ENCODE measurements around the gene NOL11.

NOL11 gene

GRCh38 chr17:67737145-67737544 lies 19.4 kb downstream of the NOL11 start:
- peaks cover 92 to 93% of the 10 kb centered on the region in 2 experiments for H3K36me3 ChIP-seq (ENCODE audit: control insufficient read depth in 2 of 2, insufficient read depth in 1 of 2, low read length in 2 of 2)
- ChIA-PET CTCF (interaction anchor here (0.6 kb wide), 1 partner anchor 579 kb away, joined by 4 read pairs; no protein-coding TSS in a partner anchor), POLR2A (no interaction called here)
- no peaks in the 10 kb centered on the region for H3K9me3 ChIP-seq (ENCODE audit: control insufficient read depth, insufficient read depth, low read depth, low read length)
- no peak overlapping the region for H3K4me3 ChIP-seq (ENCODE audit: low read depth, low read length)
- no peak overlapping the region for H3K27ac ChIP-seq (ENCODE audit: extremely low read depth, low read depth, low read length)
- H3K4me1 ChIP-seq (ENCODE audit: control insufficient read depth, insufficient read depth, low read length): no peaks in the 10 kb centered on the region
- TF ChIP-seq HOXA7 (CRISPR knock-in tag; IDR thresholded peaks at IDR 0.05; ENCODE audit: borderline replicate concordance) (no peak), IKZF3 (tag by site-specific recombination; IDR thresholded peaks at IDR 0.05) (no peak), ZNF366 (tag by site-specific recombination; conservative IDR thresholded peaks at IDR 0.05) (no peak), SP7 (tag by site-specific recombination; IDR thresholded peaks at IDR 0.05) (no peak), PBX3 (CRISPR knock-in tag; IDR thresholded peaks at IDR 0.05) (no peak), MEIS1 (CRISPR knock-in tag; IDR thresholded peaks at IDR 0.05; ENCODE audit: borderline replicate concordance) (no peak), ZNF140 (tag by site-specific recombination; IDR thresholded peaks at IDR 0.05) (no peak), ZNF266 (tag by site-specific recombination; IDR thresholded peaks at IDR 0.05; ENCODE audit: low read depth) (no peak), ZNF610 (tag by site-specific recombination; IDR thresholded peaks at IDR 0.05; ENCODE audit: borderline replicate concordance) (no peak), ZNF391 (tag by site-specific recombination; IDR thresholded peaks at IDR 0.05; ENCODE audit: borderline replicate concordance, low read depth) (no peak)

- CTCF ChIA-PET: no interaction called here
- no peak overlapping the region for H3K4me3 ChIP-seq (ENCODE audit: low read depth, low read length)
- H3K27ac ChIP-seq (ENCODE audit: extremely low read depth, low read depth, low read length): no peak overlapping the region
- POLR2A ChIA-PET: no interaction called here
- peaks cover 88 to 90% of the 10 kb centered on the region in 2 experiments for H3K36me3 ChIP-seq (ENCODE audit: control insufficient read depth in 2 of 2, insufficient read depth in 1 of 2, low read length in 2 of 2)
- no peaks in the 10 kb centered on the region for H3K9me3 ChIP-seq (ENCODE audit: control insufficient read depth, insufficient read depth, low read depth, low read length)
- H3K4me1 ChIP-seq (ENCODE audit: control insufficient read depth, insufficient read depth, low read length): peaks cover 1% of the 10 kb centered on the region; the same call in 1 of the 2 replicates
- TF ChIP-seq SCRT2 (tag by site-specific recombination; IDR thresholded peaks at IDR 0.05) (peak; percentile 72; the same call in 1 of the 2 replicates), ZSCAN23 (tag by site-specific recombination; IDR thresholded peaks at IDR 0.05) (no peak), SCRT1 (tag by site-specific recombination; IDR thresholded peaks at IDR 0.05; ENCODE audit: borderline replicate concordance) (peak; percentile 60)
These were observed 24.3 kb downstream of the NOL11 start for GRCh38 chr17:67742025-67742424.

- H3K36me3 ChIP-seq (ENCODE audit: control insufficient read depth in 2 of 2, insufficient read depth in 1 of 2, low read length in 2 of 2): peaks cover 72 to 85% of the 10 kb centered on the region in 2 experiments
- no peak overlapping the region for H3K4me3 ChIP-seq (ENCODE audit: low read depth, low read length)
- H3K27ac ChIP-seq (ENCODE audit: extremely low read depth, low read depth, low read length): no peak overlapping the region
- ChIA-PET POLR2A (no interaction called here), CTCF (interaction anchor here (0.7 to 1.7 kb wide), 3 partner anchors 8 to 368 kb away, joined by 3 to 4 read pairs (median 3); no protein-coding TSS in a partner anchor)
- H3K4me1 ChIP-seq (ENCODE audit: control insufficient read depth, insufficient read depth, low read length): peaks cover 7% of the 10 kb centered on the region; the same call in 1 of the 2 replicates
- no peaks in the 10 kb centered on the region for H3K9me3 ChIP-seq (ENCODE audit: control insufficient read depth, insufficient read depth, low read depth, low read length)
- TF ChIP-seq ZNF157 (tag by site-specific recombination; IDR thresholded peaks at IDR 0.05) (no peak), ZNF843 (tag by site-specific recombination; IDR thresholded peaks at IDR 0.05) (no peak), ZNF423 (tag by site-specific recombination; IDR thresholded peaks at IDR 0.05) (no peak), ZNF692 (tag by site-specific recombination; IDR thresholded peaks at IDR 0.05) (no peak), GLI2 (tag by site-specific recombination; IDR thresholded peaks at IDR 0.05; ENCODE audit: borderline replicate concordance, low read depth) (0 out of 2 replicates have a peak, but pooled peaks have one; percentile 7), ZNF501 (tag by site-specific recombination; IDR thresholded peaks at IDR 0.05) (no peak), ZBTB7A (tag by site-specific recombination; IDR thresholded peaks at IDR 0.05; ENCODE audit: low read depth) (no peak), ZNF777 (tag by site-specific recombination; IDR thresholded peaks at IDR 0.05; ENCODE audit: borderline replicate concordance) (no peak), ZNF302 (tag by site-specific recombination; IDR thresholded peaks at IDR 0.05; ENCODE audit: low read depth) (no peak), ZNF416 (tag by site-specific recombination; IDR thresholded peaks at IDR 0.05) (no peak), OVOL3 (tag by site-specific recombination; IDR thresholded peaks at IDR 0.05) (no peak), ZNF610 (tag by site-specific recombination; IDR thresholded peaks at IDR 0.05; ENCODE audit: borderline replicate concordance) (no peak), ZNF202 (tag by site-specific recombination; IDR thresholded peaks at IDR 0.05; ENCODE audit: borderline replicate concordance) (no peak), ZNF214 (tag by site-specific recombination; IDR thresholded peaks at IDR 0.05; ENCODE audit: borderline replicate concordance) (no peak), ZNF221 (tag by site-specific recombination; IDR thresholded peaks at IDR 0.05; ENCODE audit: borderline replicate concordance) (no peak), ZNF560 (tag by site-specific recombination; IDR thresholded peaks at IDR 0.05; ENCODE audit: borderline replicate concordance) (no peak), ZNF114 (tag by site-specific recombination; IDR thresholded peaks at IDR 0.05) (no peak), ZNF660 (tag by site-specific recombination; IDR thresholded peaks at IDR 0.05) (no peak)
These were observed 29.2 kb downstream of the NOL11 start for GRCh38 chr17:67746704-67747571.
